Prostate gland (tissue), 2 donors: ENCODE measurements around the gene XXYLT1.

Source experiments
- POLR2A ChIP-seq: fragments of 450-650 bp; IDR thresholded peaks from one replicate; pipeline ENCODE4 v1.6.1; 2016; ENCODE audit warnings: antibody characterized with exemption, mild to moderate bottlenecking
- TF ChIP-seq, protein P1 (sequence below), 4 experiments: fragments of 200-600 bp in 2 of 4; fragments of 450-650 bp in 2 of 4; sonication (generic) in 2 of 4; IDR thresholded peaks; 1 replicate in 3 of 4; 2 replicates in 1 of 4; pipeline ENCODE4 v1.5.1; 2016 to 2019; ENCODE audit warnings: antibody characterized with exemption in 4 of 4, mild to moderate bottlenecking in 2 of 4, moderate library complexity in 2 of 4

DNA sequence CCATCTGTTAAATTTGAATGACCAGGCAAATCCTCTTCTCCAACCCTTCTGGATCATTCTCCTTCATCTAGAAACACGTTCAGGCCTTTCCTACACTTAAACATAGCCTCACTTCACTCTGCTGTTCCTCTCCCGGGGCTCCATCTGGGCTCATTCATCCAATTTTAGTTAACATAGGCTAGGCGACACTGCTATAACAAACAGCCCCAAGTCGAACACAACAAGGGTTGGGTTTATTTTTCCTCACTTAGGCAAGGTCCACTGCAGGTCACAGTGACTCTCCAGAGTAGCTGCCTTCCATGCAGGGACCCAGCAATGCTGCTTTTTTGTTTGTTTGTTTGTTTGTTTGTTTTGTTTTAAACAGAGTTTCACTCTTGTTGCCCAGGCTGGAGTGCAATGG is 250.8 kb downstream of the XXYLT1 start:
- TF ChIP-seq, protein P1, sequence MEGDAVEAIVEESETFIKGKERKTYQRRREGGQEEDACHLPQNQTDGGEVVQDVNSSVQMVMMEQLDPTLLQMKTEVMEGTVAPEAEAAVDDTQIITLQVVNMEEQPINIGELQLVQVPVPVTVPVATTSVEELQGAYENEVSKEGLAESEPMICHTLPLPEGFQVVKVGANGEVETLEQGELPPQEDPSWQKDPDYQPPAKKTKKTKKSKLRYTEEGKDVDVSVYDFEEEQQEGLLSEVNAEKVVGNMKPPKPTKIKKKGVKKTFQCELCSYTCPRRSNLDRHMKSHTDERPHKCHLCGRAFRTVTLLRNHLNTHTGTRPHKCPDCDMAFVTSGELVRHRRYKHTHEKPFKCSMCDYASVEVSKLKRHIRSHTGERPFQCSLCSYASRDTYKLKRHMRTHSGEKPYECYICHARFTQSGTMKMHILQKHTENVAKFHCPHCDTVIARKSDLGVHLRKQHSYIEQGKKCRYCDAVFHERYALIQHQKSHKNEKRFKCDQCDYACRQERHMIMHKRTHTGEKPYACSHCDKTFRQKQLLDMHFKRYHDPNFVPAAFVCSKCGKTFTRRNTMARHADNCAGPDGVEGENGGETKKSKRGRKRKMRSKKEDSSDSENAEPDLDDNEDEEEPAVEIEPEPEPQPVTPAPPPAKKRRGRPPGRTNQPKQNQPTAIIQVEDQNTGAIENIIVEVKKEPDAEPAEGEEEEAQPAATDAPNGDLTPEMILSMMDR (IDR thresholded peaks at IDR 0.05): no peak
- no peak for TF ChIP-seq POLR2A
